DND-41 (cell line): ENCODE data around the gene FAM193B.

Experiments used
- ATAC-seq: fragments of 200-7000 bp; cut with Tn5 transposase; 3 replicates; pipeline ENCODE4 v1.9.1; 2021; ENCODE audit warnings: low read depth; ENCODE audit not compliant: insufficient read depth
- DNase-seq: peaks from one replicate; pipeline ENCODE4 v3.0.0-alpha.2; 2020
- H2AFZ ChIP-seq: 2 replicates; pipeline ENCODE4 v1.6.0; 2012; ENCODE audit warnings: low read depth, low read length
- H3K27ac ChIP-seq: 2 replicates; pipeline ENCODE4 v1.5.1; 2012; ENCODE audit warnings: low read length, inconsistent platforms
- H3K27me3 ChIP-seq: fragments of 200-600 bp; sonication (generic); 2 replicates; pipeline ENCODE4 v1.6.0; 2012; ENCODE audit warnings: low read length, mild to moderate bottlenecking, inconsistent platforms; ENCODE audit not compliant: insufficient read depth, poor library complexity
- H3K36me3 ChIP-seq: 2 replicates; pipeline ENCODE4 v1.5.1; 2012; ENCODE audit warnings: low read length, inconsistent platforms; ENCODE audit not compliant: insufficient read depth
- H3K4me1 ChIP-seq: 2 replicates; pipeline ENCODE4 v1.5.1; 2012; ENCODE audit warnings: mild to moderate bottlenecking, low read length; ENCODE audit not compliant: insufficient read depth
- H3K4me2 ChIP-seq: 2 replicates; pipeline ENCODE4 v1.6.0; 2012; ENCODE audit warnings: mild to moderate bottlenecking, moderate library complexity, low read length, inconsistent platforms; ENCODE audit not compliant: insufficient read depth
- H3K4me3 ChIP-seq, 2 experiments: fragments of 200-600 bp in 1 of 2; shearing (Covaris generic) in 1 of 2; 2 replicates each; pipeline ENCODE4 v1.5.1; 2012 to 2016; ENCODE audit warnings: inconsistent platforms in 2 of 2, low read length in 2 of 2, mild to moderate bottlenecking in 2 of 2, low read depth in 1 of 2, moderate library complexity in 1 of 2
- H3K79me2 ChIP-seq: 2 replicates; pipeline ENCODE4 v1.6.0; 2012; ENCODE audit warnings: low read length, inconsistent platforms; ENCODE audit not compliant: insufficient read depth
- H3K9ac ChIP-seq: 2 replicates; pipeline ENCODE4 v1.6.0; 2012; ENCODE audit warnings: low read depth, mild to moderate bottlenecking, inconsistent platforms, low read length, moderate library complexity
- H3K9me3 ChIP-seq: 2 replicates; pipeline ENCODE4 v1.5.1; 2012; ENCODE audit warnings: low read length, moderate library complexity, mild to moderate bottlenecking, inconsistent platforms; ENCODE audit not compliant: insufficient read depth, severe bottlenecking
- H4K20me1 ChIP-seq: 2 replicates; pipeline ENCODE4 v1.6.0; 2012; ENCODE audit warnings: low read length; ENCODE audit not compliant: insufficient read depth
- CTCF ChIP-seq: IDR thresholded peaks from 2 replicates; pipeline ENCODE4 v1.5.1; 2012; ENCODE audit warnings: borderline replicate concordance, low read length, moderate library complexity, mild to moderate bottlenecking; ENCODE audit not compliant: poor library complexity, severe bottlenecking; ENCODE audit errors: extremely low read depth
- EZH2 ChIP-seq: IDR thresholded peaks from 3 replicates; pipeline ENCODE4 v1.6.1; 2012; ENCODE audit warnings: borderline replicate concordance, low read depth, mild to moderate bottlenecking, moderate library complexity, low read length, inconsistent platforms; ENCODE audit not compliant: severe bottlenecking

FAM193B gene

GRCh38 chr5:177555228-177555627, 865 bp upstream of the FAM193B start:
- H3K4me2 ChIP-seq: peak overlapping the region; percentile 72
- no peaks in the 10 kb centered on the region for H3K9me3 ChIP-seq
- no peak for DNase-seq
- TF ChIP-seq EZH2 (no peak), CTCF (no peak)
- peaks cover 45% of the 10 kb centered on the region for H3K79me2 ChIP-seq
- H2AFZ ChIP-seq: peak overlapping the region; percentile 87
- no peak overlapping the region for H3K27ac ChIP-seq
- peak overlapping the region in 1 of 2 experiments; percentile 61; a peak in 3 of 4 replicates for H3K4me3 ChIP-seq
- peaks cover 33% of the 10 kb centered on the region for H4K20me1 ChIP-seq
- no peak overlapping the region for H3K9ac ChIP-seq
- ATAC-seq: no peak
- H3K27me3 ChIP-seq: no peaks in the 10 kb centered on the region
- H3K36me3 ChIP-seq: peaks cover 34% of the 10 kb centered on the region
- H3K4me1 ChIP-seq: peaks cover 29% of the 10 kb centered on the region

GRCh38 chr5:177553671-177554429, 513 bp downstream of the FAM193B start:
- peaks cover 29% of the 10 kb centered on the region for H3K4me1 ChIP-seq

GRCh38 chr5:177552839-177553455, 1.4 kb downstream of the FAM193B start:
- peak overlapping the region; percentile 88 for H3K9ac ChIP-seq
- peaks cover 44% of the 10 kb centered on the region for H4K20me1 ChIP-seq
- no peaks in the 10 kb centered on the region for H3K9me3 ChIP-seq
- DNase-seq (no peak), ATAC-seq (no peak)
- H3K4me1 ChIP-seq: peaks cover 29% of the 10 kb centered on the region
- peak overlapping the region; percentile 89 to 95 for H3K4me3 ChIP-seq
- H3K36me3 ChIP-seq: peaks cover 48% of the 10 kb centered on the region
- TF ChIP-seq EZH2 (no peak), CTCF (no peak)
- H3K27ac ChIP-seq: peak overlapping the region; percentile 65
- H3K27me3 ChIP-seq: no peaks in the 10 kb centered on the region
- H2AFZ ChIP-seq: no peak overlapping the region
- H3K79me2 ChIP-seq: peaks cover 65% of the 10 kb centered on the region
- peak overlapping the region; percentile 96 for H3K4me2 ChIP-seq

More at GRCh38 chr5:177553671-177554429, 513 bp downstream of the FAM193B start:
- Histone ChIP-seq H3K4me2 (peak overlapping the region; percentile 96), H3K27me3 (no peaks in the 10 kb centered on the region), H3K4me3 (peak overlapping the region; percentile 89 to 95), H3K9me3 (no peaks in the 10 kb centered on the region), H3K27ac (peak overlapping the region; percentile 65), H3K9ac (peak overlapping the region; percentile 88), H4K20me1 (peaks cover 36% of the 10 kb centered on the region), H2AFZ (peak overlapping the region; percentile 72), H3K79me2 (peaks cover 56% of the 10 kb centered on the region), H3K36me3 (peaks cover 43% of the 10 kb centered on the region)
- no peak for TF ChIP-seq EZH2
- TF ChIP-seq CTCF: no peak
- DNase-seq (peak; percentile 54), ATAC-seq (peak; percentile 57)
